Fibroblast of villous mesenchyme (primary cell): ENCODE measurements around the gene SBF2. TPM values are rescaled to one million over a fixed set of nuclear protein-coding genes. Genes with fewer than 3 reads are reported as not detected.

Source experiments
- DNase-seq: peaks from one replicate; pipeline ENCODE4 v3.0.0-alpha.2; 2010; ENCODE audit warnings: low read depth
- H3K4me3 ChIP-seq: 2 replicates; pipeline ENCODE4 v1.5.1; 2011; ENCODE audit warnings: low read depth, mild to moderate bottlenecking, low read length
- total RNA-seq: library from RNA; depleted of rRNA; stranded (reverse); fragments of >200 nt; gene quantifications from 2 replicates; pipeline ENCODE4 v1.2.3, GENCODE V29; 2012
- TF ChIP-seq, protein P1 (sequence below): IDR thresholded peaks from 2 replicates; pipeline ENCODE4 v1.5.1; 2012; ENCODE audit warnings: low read depth, mild to moderate bottlenecking, low read length; ENCODE audit not compliant: insufficient read depth

The SBF2 gene
- total RNA-seq, 1 donor = 35.0 TPM

DNA sequence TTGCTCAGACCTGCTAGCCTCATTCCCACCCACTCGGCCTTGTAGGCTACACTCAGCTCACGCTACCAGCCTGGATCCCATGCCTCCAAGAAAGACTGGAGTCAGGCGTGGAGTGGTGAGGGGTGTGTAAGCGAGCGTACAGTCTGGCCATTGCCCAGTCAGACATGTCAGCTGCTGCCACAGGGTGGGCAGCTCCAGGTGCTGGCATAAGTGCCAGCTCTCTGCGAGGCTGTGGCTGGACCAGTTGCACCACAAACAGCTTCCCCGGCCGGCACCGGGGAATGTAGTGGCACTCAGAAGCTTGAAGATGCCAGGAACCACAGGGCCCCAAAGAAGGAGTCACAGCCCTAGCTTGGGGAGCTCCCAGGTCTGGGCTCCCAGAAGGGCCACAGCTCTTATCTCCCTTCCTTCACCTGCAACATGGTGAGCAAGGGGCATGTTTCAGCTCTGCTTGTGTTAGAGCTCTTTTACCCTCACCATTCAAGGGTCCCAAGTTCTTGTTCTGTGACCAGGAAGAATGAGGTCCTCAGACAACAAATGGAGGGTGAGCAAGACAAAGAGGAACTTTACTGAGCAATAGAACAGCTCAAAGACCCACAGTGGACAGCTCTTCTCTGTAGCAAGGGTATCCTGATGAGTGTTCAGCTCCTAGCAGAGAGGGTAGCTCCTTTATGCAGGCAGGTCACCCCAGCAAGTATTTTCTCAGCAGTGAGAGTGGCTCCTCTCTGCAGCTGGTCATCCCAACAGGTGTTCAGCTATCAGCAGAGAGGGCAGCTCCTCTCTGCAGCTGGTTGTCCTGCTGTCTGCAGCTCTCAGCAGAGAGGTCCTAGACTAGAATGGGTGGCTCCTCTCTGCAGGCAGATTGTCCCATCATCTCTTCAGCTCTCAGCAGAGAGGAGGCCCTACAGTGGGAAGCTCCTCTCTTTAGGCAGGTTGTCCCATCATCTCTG lies 6.0 kb downstream of the SBF2 start:
- no peak overlapping the region for H3K4me3 ChIP-seq
- TF ChIP-seq, protein P1, sequence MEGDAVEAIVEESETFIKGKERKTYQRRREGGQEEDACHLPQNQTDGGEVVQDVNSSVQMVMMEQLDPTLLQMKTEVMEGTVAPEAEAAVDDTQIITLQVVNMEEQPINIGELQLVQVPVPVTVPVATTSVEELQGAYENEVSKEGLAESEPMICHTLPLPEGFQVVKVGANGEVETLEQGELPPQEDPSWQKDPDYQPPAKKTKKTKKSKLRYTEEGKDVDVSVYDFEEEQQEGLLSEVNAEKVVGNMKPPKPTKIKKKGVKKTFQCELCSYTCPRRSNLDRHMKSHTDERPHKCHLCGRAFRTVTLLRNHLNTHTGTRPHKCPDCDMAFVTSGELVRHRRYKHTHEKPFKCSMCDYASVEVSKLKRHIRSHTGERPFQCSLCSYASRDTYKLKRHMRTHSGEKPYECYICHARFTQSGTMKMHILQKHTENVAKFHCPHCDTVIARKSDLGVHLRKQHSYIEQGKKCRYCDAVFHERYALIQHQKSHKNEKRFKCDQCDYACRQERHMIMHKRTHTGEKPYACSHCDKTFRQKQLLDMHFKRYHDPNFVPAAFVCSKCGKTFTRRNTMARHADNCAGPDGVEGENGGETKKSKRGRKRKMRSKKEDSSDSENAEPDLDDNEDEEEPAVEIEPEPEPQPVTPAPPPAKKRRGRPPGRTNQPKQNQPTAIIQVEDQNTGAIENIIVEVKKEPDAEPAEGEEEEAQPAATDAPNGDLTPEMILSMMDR = no peak
- DNase-seq = no peak

DNA sequence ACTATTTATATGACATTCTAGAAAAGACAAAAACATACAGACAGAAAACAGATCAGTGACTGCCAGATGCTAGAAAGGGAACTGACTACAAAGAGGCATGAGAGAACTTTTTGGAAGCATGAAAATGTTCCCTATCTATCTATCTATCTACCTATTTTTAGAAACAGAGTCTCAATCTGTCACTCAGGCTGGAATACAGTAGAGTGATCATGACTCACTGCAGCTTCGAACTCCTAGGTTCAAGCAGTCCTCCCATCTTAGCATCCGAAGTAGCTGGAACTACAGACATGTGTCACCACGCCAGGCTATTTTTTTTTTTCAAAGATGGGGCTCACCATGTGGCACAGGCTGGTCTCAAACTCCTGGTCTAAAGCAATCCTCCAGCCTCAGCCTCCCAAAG lies 6.9 kb downstream of the SBF2 start:
- TF ChIP-seq, protein P1 = no peak
- DNase-seq = no peak
- no peak overlapping the region for H3K4me3 ChIP-seq

DNA sequence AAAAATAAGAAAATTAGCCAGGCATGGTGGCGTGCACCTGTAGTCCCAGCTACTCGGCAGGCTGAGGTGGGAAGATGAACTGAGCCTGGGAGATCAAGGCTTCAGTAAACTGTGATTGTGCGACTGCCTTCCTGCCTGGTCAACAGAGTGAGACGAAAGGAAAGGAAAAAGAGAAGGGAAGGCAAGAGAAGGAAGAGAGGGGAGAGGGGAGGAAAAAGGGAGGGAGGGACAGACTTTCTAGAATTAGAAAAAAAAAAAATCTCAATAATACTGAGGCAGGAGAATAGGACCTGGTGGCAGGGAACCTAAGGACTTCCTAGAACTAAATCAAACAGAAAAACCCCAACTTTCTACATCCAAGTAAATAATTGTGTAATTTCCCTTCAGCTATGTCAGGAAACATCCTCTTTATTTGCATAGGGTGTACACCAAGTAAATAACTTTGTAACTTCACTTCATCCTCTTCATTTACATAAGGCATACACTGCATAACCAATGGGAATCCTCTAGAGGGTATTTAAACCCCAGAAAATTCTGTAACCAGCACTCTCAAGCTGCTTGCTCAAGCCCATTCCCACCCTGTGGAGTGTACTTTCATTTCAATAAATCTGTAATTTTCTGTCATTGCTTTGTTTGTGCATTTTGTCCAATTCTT lies 8.7 kb downstream of the SBF2 start:
- H3K4me3 ChIP-seq = no peak overlapping the region
- peak; percentile 31 for DNase-seq
- TF ChIP-seq, protein P1 = no peak

DNA sequence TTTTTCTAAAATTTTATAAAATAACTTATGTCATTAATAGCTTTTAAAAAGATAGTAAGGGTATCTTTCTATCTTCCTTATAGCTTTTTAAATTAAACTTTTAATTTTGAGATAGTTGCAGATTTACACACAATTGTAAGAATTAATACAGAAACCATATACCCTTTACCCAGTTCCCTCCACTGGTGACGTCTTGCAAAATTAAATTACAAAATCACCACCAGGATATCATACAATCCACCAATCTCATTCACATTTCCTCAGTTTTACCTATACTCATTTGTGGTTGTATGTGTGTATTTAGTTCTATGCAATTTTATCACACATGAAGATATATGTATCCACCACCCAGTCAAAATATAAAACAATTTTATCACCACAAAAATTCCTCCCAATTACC lies 10.0 kb downstream of the SBF2 start:
- DNase-seq = no peak
- no peak overlapping the region for H3K4me3 ChIP-seq
- TF ChIP-seq, protein P1 = no peak

DNA sequence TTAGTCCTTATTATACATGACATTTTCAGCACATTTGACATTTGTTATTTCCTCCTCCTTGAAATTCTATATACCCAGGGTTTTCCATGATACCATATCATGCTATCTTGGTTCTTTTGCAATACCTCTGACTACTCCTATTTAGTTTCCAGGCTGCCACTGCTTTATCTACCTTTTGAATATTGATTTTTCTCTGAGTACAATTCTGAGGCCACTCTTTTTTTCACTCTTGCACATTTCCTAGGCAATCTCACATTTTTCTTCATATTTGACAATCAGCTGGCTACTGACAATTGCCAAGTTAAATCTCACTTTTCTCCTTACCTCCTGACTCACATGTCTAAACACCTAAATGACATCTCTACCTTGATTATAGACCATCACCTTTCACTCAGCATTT lies 11.9 kb downstream of the SBF2 start:
- TF ChIP-seq, protein P1 = no peak
- H3K4me3 ChIP-seq = no peak overlapping the region
- DNase-seq = no peak

DNA sequence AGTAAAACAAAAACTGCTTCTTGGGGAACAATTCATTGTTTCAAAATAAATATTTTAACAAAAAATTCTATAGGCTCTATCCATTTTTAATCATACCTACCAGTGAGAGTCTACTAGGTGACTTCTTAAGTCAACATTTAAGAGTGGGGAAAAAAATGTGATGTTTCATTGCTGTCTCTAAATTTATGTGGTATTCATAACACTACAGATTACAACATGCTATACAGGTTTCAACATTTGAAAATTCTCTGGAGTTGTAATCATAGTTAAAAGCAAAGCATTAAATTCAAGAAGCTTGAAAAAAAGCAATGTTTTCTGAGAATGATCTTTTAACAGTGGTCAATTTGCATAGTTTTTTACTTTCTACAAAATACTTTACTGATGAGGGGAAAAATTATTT lies 18.3 kb downstream of the SBF2 start:
- TF ChIP-seq, protein P1 = no peak
- peak; percentile 47 for DNase-seq
- no peak overlapping the region for H3K4me3 ChIP-seq
